Ishikawa (cell line): ENCODE data around the gene ASPG.

Source experiments
- CEBPB ChIP-seq: IDR thresholded peaks from 2 replicates; pipeline ENCODE4 v1.6.1; 2012
- CREB1 ChIP-seq: IDR thresholded peaks from 2 replicates; pipeline ENCODE4 v1.6.1; 2012; ENCODE audit warnings: low read depth
- EGR1 ChIP-seq: IDR thresholded peaks from 2 replicates; pipeline ENCODE4 v1.6.1; 2012
- EP300 ChIP-seq: IDR thresholded peaks from 2 replicates; pipeline ENCODE4 v1.6.1; 2012; ENCODE audit warnings: borderline replicate concordance
- FOXM1 ChIP-seq: IDR thresholded peaks from 2 replicates; pipeline ENCODE4 v1.6.1; 2012; ENCODE audit warnings: low read depth, borderline replicate concordance
- NFIC ChIP-seq: IDR thresholded peaks from 2 replicates; pipeline ENCODE4 v1.6.1; 2012
- RAD21 ChIP-seq: IDR thresholded peaks from 2 replicates; pipeline ENCODE4 v1.6.1; 2012; ENCODE audit warnings: low read depth
- TAF1 ChIP-seq: IDR thresholded peaks from 2 replicates; pipeline ENCODE4 v1.6.1; 2012; ENCODE audit warnings: low read depth, mild to moderate bottlenecking
- TCF12 ChIP-seq: IDR thresholded peaks from 2 replicates; pipeline ENCODE4 v1.6.1; 2012; ENCODE audit warnings: low read depth
- TEAD4 ChIP-seq: IDR thresholded peaks from 2 replicates; pipeline ENCODE4 v1.6.1; 2012
- YY1 ChIP-seq: IDR thresholded peaks from 2 replicates; pipeline ENCODE4 v1.6.1; 2012; ENCODE audit warnings: low read depth
- ZBTB7A ChIP-seq: IDR thresholded peaks from 2 replicates; pipeline ENCODE4 v1.6.1; 2012; ENCODE audit warnings: low read depth
- TF ChIP-seq, protein P1 (sequence below): IDR thresholded peaks from 2 replicates; pipeline ENCODE4 v1.6.1; 2012
- TF ChIP-seq, protein P2 (sequence below): IDR thresholded peaks from 2 replicates; pipeline ENCODE4 v1.6.1; 2012; ENCODE audit warnings: low read depth, mild to moderate bottlenecking
- TF ChIP-seq, protein P3 (sequence below): IDR thresholded peaks from 2 replicates; pipeline ENCODE4 v1.6.1; 2012

The ASPG gene

DNA sequence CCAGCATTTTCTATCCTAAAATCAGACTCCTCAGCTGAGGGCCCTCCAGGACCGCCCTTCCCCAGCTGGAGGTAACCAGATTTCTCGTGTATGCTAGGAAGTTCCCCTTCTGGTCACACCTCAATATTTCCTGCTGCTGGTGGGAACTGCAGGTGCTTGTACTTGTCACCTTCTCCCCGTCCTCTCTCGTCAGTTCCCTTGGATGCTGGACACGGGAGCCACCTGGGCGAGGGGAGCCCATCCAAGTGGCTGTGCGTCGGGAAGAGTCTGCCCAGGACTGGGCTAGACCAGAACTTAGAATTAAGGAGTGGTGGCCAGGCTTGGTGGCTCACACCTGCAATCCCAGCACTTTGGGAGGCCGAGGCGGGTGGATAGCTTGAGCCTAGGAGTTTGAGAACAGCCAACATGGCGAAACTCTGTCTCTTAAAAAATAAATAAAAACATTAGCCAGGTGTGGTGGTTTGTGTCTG, 29.7 kb downstream of the ASPG start:
- no peak for TF ChIP-seq ZBTB7A
- no peak for TF ChIP-seq TAF1
- no peak for TF ChIP-seq CEBPB
- no peak for TF ChIP-seq TCF12
- no peak for TF ChIP-seq TEAD4
- TF ChIP-seq, protein P1, sequence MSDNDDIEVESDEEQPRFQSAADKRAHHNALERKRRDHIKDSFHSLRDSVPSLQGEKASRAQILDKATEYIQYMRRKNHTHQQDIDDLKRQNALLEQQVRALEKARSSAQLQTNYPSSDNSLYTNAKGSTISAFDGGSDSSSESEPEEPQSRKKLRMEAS = no peak
- no peak for TF ChIP-seq EGR1
- TF ChIP-seq, protein P2, sequence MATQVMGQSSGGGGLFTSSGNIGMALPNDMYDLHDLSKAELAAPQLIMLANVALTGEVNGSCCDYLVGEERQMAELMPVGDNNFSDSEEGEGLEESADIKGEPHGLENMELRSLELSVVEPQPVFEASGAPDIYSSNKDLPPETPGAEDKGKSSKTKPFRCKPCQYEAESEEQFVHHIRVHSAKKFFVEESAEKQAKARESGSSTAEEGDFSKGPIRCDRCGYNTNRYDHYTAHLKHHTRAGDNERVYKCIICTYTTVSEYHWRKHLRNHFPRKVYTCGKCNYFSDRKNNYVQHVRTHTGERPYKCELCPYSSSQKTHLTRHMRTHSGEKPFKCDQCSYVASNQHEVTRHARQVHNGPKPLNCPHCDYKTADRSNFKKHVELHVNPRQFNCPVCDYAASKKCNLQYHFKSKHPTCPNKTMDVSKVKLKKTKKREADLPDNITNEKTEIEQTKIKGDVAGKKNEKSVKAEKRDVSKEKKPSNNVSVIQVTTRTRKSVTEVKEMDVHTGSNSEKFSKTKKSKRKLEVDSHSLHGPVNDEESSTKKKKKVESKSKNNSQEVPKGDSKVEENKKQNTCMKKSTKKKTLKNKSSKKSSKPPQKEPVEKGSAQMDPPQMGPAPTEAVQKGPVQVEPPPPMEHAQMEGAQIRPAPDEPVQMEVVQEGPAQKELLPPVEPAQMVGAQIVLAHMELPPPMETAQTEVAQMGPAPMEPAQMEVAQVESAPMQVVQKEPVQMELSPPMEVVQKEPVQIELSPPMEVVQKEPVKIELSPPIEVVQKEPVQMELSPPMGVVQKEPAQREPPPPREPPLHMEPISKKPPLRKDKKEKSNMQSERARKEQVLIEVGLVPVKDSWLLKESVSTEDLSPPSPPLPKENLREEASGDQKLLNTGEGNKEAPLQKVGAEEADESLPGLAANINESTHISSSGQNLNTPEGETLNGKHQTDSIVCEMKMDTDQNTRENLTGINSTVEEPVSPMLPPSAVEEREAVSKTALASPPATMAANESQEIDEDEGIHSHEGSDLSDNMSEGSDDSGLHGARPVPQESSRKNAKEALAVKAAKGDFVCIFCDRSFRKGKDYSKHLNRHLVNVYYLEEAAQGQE = no peak
- TF ChIP-seq, protein P3, sequence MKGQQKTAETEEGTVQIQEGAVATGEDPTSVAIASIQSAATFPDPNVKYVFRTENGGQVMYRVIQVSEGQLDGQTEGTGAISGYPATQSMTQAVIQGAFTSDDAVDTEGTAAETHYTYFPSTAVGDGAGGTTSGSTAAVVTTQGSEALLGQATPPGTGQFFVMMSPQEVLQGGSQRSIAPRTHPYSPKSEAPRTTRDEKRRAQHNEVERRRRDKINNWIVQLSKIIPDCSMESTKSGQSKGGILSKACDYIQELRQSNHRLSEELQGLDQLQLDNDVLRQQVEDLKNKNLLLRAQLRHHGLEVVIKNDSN = no peak
- no peak for TF ChIP-seq RAD21
- no peak for TF ChIP-seq CREB1
- TF ChIP-seq NFIC = no peak
- TF ChIP-seq FOXM1 = no peak
- TF ChIP-seq YY1 = no peak

DNA sequence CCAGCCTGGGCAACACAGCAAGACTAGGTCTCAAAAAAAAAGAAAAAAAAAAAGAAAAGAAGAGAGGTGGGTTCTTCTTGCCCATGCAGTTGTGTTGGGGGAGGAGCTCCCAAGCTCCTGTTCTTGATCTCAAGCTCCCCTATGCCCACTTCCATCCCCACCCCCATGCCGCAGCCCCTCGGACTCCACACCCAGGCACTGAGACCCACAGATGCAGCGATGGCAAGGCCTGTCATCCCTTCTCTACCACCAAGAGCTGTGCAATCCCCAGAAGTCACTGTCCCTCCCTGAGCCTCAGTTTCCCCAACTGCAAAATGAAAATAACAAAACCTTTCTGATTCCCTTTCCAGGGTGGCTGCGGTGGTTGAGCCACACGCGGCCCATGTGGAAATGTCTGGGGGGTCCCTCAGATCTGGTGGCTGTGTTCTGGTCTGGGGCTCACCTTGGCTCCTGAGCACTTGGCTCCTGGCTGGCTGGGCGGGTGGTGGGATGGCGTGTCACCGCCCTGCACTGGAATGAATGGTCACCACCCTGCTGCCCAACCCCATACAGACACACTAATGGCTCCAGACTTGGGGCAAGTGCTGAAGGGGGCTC, 30.3 kb downstream of the ASPG start:
- TF ChIP-seq, protein P3 = no peak
- TF ChIP-seq YY1 (no peak), TCF12 (no peak), RAD21 (no peak), CEBPB (no peak), FOXM1 (no peak), TAF1 (no peak), ZBTB7A (no peak), EP300 (no peak), NFIC (no peak), CREB1 (no peak), TEAD4 (no peak)
- TF ChIP-seq, protein P1 = no peak
- TF ChIP-seq, protein P2 = no peak

DNA sequence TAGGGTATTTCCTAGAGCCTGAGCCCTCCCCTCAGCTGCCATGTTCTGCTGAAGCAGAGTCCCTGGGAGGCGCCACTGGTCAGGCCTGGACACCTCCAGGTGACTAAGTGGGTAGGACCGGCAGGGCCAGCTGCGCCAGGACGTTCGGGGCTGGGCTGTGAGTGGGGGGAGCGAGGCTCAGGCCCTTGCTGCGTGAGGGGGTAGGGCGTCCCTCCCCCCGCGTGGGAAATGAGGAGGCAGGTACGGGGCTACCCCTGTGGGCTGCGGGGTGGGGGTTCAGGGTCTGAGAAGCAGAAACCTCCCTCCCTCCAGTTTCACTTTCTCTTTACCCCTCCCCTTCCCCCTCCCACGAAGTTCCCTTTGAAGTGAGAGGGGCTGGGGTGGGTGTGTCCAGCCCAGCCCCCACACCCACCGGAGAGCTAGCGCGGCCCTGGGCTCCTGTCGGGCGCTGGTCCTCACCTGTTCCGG, 30.8 kb downstream of the ASPG start:
- TF ChIP-seq RAD21 (no peak), TCF12 (peak; percentile 11; the same call in 1 of the 2 replicates)

DNA sequence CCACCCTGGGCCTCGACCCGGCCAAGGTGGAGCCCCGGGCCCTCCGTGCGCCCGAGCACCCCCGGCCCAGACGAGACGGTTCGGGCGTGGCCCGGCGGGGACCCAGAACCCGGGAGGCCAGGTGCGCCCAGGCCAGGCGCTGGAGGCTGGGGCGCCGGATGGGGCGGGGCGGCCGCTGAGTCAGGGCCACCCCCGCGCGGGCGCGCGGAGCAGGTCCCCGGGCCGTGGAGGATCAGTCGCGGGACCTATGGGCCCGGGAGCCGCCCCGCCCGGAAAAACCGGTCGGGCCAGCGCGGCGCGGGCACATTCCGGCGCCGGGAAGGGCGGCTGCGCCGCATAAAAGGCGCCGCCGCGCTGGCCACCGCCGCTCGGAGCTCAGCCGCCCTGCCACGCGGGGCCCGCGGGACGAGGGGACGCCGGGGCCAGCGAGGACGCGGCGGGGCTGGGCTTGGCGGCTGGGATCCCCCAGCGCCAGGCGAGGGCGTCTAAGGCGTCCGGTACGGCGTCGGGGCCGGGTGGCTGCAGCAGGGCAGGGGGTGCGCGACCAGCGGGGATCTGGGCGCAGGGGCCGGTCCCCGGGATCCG, 31.3 kb downstream of the ASPG start:
- TF ChIP-seq YY1 (no peak), ZBTB7A (no peak), EP300 (peak; percentile 53; the same call in 1 of the 2 replicates), TCF12 (peak; percentile 68; the same call in 1 of the 2 replicates), RAD21 (no peak), TEAD4 (peak; percentile 80), FOXM1 (no peak), EGR1 (peak; percentile 71), CEBPB (no peak)
- TF ChIP-seq, protein P2 = no peak
- TF ChIP-seq, protein P1 = peak; percentile 82; the same call in 1 of the 2 replicates
- TF ChIP-seq, protein P3 = no peak
